ENCODE measurements around the gene CSNK1G1.

DNA sequence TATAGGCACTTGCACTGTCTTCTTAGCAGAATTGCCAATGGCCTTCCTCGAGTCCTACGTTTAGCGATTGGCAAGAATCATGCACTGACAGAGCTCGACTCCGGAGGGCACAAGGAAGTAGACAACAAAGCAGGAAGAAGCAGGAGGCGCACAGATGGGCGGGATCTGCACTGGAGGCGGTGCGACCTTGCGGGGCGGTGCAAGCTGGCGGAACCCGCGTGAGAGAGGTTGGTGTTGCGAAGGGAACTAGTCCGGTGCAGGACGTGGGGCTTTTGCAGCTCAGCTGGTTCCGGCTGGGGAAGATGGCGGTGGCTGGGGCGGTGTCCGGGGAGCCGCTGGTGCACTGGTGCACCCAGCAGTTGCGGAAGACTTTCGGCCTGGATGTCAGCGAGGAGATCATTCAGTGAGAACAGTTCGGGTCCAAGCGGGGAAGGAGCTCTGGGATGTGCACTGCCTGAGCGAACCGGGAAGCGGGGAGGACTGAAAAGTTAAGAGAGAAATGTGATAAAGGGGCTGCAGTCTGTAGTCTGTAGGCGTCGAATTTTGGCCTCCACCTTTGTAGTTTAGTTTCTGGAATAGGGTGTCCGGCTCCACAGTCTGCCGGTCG, 31.7 kb upstream of the CSNK1G1 start, which contains the start of gene TRIP4:
- TF ChIP-seq, protein P1, sequence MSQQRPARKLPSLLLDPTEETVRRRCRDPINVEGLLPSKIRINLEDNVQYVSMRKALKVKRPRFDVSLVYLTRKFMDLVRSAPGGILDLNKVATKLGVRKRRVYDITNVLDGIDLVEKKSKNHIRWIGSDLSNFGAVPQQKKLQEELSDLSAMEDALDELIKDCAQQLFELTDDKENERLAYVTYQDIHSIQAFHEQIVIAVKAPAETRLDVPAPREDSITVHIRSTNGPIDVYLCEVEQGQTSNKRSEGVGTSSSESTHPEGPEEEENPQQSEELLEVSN (IDR thresholded peaks at IDR 0.05) = peak; percentile 80
- peak in 1 of 2 experiments; percentile 87; a peak in 2 of 4 replicates for TF ChIP-seq HDAC2 (IDR thresholded peaks at IDR 0.05; ENCODE audit: borderline replicate concordance in 1 of 2, low read depth in 2 of 2, low read length in 2 of 2)
